NCI-H510A (cell line): ENCODE data around the gene PLAC8L1.

Source experiments
- DNase-seq: peaks from one replicate; lab custom pipeline; 2025; lab: John Stamatoyannopoulos, UW

PLAC8L1 gene

GRCh38 chr5:146042628-146043279, 62.6 kb downstream of the PLAC8L1 start:
- no peak for DNase-seq

- DNase-seq: no peak
Observed at GRCh38 chr5:146041180-146041789, 64.1 kb downstream of the PLAC8L1 start.

GRCh38 chr5:146040527-146040926, 64.8 kb downstream of the PLAC8L1 start:
- DNase-seq: no peak

DNA sequence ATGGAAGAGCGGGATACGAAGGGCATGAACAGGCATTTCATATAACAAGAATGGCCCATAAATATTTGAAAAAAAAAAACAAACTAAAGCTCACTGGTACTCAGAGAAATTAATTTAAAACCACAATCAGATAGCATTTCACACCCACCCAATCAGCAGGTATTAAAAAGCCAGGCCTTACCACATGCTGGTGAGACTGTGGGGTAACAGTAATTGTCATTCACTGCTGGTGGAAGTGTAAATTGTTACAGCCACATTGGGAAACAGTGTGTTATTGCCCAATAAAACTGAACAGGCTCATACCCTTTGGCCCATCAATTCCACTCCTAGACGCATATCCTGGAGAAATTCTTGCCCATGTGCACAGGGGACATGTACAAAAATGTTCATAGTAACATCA, 66.0 kb downstream of the PLAC8L1 start:
- no peak for DNase-seq

DNA sequence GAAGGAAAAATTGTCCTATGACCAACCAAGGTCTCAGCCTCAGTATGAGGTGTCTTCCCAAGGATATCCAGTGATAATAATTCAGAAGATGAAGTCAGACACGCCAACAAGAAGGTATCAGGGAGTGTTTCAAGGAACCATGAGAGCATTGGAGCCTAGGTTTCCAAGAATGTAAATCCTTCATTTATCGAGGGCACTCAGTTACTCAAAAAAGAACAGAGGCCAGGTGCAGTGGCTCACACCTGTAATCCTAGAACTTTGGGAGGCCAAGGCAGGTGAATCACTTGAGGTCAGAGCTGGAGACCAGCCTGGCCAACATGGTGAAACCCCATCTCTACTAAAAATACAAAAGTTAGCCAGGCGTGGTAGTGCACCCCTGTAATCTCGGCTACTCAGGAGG, 70.8 kb downstream of the PLAC8L1 start:
- DNase-seq: no peak
